ENCODE data around the gene MAB21L4. TPM values are rescaled to one million over a fixed set of nuclear protein-coding genes. Genes with fewer than 3 reads are reported as not detected.

The MAB21L4 gene
- total RNA-seq, 1 experiment from 2014 or later: 0.15 TPM

DNA sequence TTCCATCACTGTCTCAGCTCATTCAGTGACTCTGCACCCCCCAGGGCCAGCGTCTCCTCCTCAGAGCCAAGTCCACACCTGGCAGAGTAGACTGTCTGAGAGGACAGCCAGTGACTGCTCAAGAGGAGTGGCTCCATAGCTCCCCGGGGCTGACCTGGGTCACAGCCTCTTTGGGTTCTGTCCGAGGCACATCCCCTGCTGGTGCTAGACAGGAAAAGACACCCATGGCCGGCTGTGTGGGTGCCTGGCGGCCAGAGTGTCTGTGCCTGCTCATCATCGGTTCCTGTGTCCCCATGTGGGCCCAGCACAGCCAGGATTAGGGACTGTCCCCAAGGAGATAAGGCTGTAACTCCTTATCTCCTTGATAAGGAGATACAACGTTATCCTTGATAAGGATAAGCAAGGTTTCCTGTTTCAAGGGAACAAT is 6.7 kb upstream of the MAB21L4 start:
- 0 out of 7 replicates have a peak overlapping the region, but pooled peaks of 1 of the 3 experiments have one; percentile 48 for H3K27ac Mint-ChIP-seq
- H2BK15ac ChIP-seq (ENCODE audit: low read depth, low read length): no peak overlapping the region
- no peak for DNase-seq
- peaks cover 3 to 10% (median 5%) of the 10 kb centered on the region in 3 experiments; a peak in 5 of 7 replicates for H3K36me3 Mint-ChIP-seq (ENCODE audit: insufficient read depth in 1 of 3, low read depth in 3 of 3)
- no peaks in the 10 kb centered on the region for H4K20me1 ChIP-seq (ENCODE audit: control insufficient read depth, insufficient read depth, insufficient read length)
- no peak overlapping the region for H3K14ac ChIP-seq (ENCODE audit: insufficient read depth, low read length)
- no peak overlapping the region for H4K8ac ChIP-seq (replicated peaks; ENCODE audit: insufficient read length, low read depth, low read length)
- H3K27ac ChIP-seq (ENCODE audit: insufficient read length, low read depth, low read length): no peak overlapping the region
- no peak overlapping the region for H4K5ac ChIP-seq (ENCODE audit: insufficient read length, low read depth, low read length)
- no peak overlapping the region for H2AFZ ChIP-seq (ENCODE audit: low read length)
- H3K4ac ChIP-seq (ENCODE audit: low read depth, low read length): no peak overlapping the region
- peaks cover 8% of the 10 kb centered on the region for H3K27me3 Mint-ChIP-seq (ENCODE audit: low read depth)
- H2BK12ac ChIP-seq (ENCODE audit: insufficient read length, low read depth, low read length): no peak overlapping the region
- WGBS (ENCODE audit: extremely low coverage, insufficient read length, low lambda C conversion rate): no CpG with 5 or more reads among the region's 7 CpGs
- no peaks in the 10 kb centered on the region for H3K9me3 ChIP-seq (ENCODE audit: control insufficient read depth, low read depth, low read length)
- H3K4me1 ChIP-seq (ENCODE audit: insufficient read depth, low read length): no peaks in the 10 kb centered on the region
- H3K4me3 Mint-ChIP-seq: no peak overlapping the region
- TF ChIP-seq, protein P1, sequence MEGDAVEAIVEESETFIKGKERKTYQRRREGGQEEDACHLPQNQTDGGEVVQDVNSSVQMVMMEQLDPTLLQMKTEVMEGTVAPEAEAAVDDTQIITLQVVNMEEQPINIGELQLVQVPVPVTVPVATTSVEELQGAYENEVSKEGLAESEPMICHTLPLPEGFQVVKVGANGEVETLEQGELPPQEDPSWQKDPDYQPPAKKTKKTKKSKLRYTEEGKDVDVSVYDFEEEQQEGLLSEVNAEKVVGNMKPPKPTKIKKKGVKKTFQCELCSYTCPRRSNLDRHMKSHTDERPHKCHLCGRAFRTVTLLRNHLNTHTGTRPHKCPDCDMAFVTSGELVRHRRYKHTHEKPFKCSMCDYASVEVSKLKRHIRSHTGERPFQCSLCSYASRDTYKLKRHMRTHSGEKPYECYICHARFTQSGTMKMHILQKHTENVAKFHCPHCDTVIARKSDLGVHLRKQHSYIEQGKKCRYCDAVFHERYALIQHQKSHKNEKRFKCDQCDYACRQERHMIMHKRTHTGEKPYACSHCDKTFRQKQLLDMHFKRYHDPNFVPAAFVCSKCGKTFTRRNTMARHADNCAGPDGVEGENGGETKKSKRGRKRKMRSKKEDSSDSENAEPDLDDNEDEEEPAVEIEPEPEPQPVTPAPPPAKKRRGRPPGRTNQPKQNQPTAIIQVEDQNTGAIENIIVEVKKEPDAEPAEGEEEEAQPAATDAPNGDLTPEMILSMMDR (conservative IDR thresholded peaks at IDR 0.05): no peak
- no peaks in the 10 kb centered on the region for H3K79me1 ChIP-seq (ENCODE audit: insufficient read depth, low read depth, low read length, poor library complexity, severe bottlenecking)
- no peak overlapping the region for H3K23ac ChIP-seq (ENCODE audit: insufficient read length, low read depth, low read length)
- no peaks in the 10 kb centered on the region for H3K27me3 ChIP-seq (ENCODE audit: insufficient read depth, low read length)
- no peak overlapping the region for H3K18ac ChIP-seq (ENCODE audit: insufficient read length, low read depth, low read length)
- no peak overlapping the region for H2BK5ac ChIP-seq (ENCODE audit: insufficient read length, low read length)
- H3K9ac ChIP-seq (ENCODE audit: extremely low read depth, insufficient read length, low read length): no peak overlapping the region
- no peak overlapping the region for H2BK120ac ChIP-seq (ENCODE audit: low read depth, low read length, poor library complexity, severe bottlenecking)
- no peak overlapping the region for H3T11ph ChIP-seq (ENCODE audit: low read length)
- no peak overlapping the region for H4K91ac ChIP-seq (ENCODE audit: insufficient read length, low read depth, low read length)
- H2AK5ac ChIP-seq (ENCODE audit: insufficient read length, low read length): no peak overlapping the region
- H2BK20ac ChIP-seq (ENCODE audit: low read depth, low read length, poor library complexity, severe bottlenecking): no peak overlapping the region
- H3K56ac ChIP-seq (ENCODE audit: insufficient read length, low read depth, low read length): no peak overlapping the region
- peaks cover 7 to 10% of the 10 kb centered on the region in 2 experiments for H3K4me1 Mint-ChIP-seq
- no peaks in the 10 kb centered on the region for H3K79me2 ChIP-seq (ENCODE audit: insufficient read depth, low read length)
- H3K23me2 ChIP-seq (ENCODE audit: insufficient read length, low read depth, low read length, poor library complexity, severe bottlenecking): no peaks in the 10 kb centered on the region
- H3K4me2 ChIP-seq (ENCODE audit: insufficient read depth, insufficient read length, low read length): no peak overlapping the region
- peaks cover 12% of the 10 kb centered on the region in 2 experiments for H3K9me3 Mint-ChIP-seq

Data from H9 (cell line).